SIG-M5 treated with dmso at 0.1 percent for 504 hours (cell line): ENCODE data around the gene FHOD3.

ENCODE experiments used
- DNase-seq: peaks from one replicate; lab custom pipeline; 2025; ENCODE audit not compliant: unreplicated experiment; lab: John Stamatoyannopoulos, UW

Gene FHOD3

DNA sequence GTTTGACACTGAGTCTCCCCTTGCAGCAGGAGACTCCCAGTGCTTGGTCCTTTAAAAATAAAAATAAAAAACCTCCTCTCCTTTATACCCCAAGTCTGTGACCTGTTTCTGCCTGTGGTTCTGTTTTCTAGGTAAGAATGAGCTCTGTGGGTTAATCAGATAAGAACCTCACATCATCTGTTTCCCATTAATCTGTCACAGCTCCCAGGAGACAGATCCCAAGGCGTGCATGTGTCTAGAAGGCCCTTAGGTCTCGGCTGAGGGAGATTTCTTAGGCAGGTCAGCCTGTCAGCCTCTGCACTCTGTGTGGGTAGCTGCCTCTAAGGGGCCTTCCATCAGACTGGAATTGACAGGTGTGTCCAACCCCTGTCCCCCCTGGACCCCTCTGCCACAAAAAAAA is 80.7 kb downstream of the FHOD3 start:
- no peak for DNase-seq

GRCh38 chr18:36379435-36379984 is 82.0 kb downstream of the FHOD3 start:
- DNase-seq = no peak

GRCh38 chr18:36380173-36380827 is 82.8 kb downstream of the FHOD3 start:
- DNase-seq = no peak

DNA sequence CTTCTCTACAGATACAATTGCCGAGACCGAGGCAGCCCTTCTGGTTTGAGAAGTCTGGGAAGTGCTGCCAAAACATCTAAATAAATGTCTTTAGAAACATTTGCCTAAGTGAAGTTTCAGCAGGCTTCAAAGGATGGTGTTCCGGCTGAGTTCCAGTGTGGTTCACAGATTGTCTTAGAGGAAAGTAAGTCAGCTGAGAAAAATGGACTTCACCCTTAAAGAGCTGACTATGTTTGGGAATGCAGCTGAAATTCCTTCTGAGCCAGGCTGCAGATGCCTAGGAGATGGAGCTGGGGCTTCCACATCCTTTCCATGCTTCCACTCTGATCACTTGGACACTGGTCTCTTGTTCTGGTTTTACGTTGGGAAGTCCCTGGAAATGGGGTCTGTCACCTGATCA is 83.6 kb downstream of the FHOD3 start:
- DNase-seq = no peak

- no peak for DNase-seq
Observed at GRCh38 chr18:36382854-36383253, 85.3 kb downstream of the FHOD3 start.

DNA sequence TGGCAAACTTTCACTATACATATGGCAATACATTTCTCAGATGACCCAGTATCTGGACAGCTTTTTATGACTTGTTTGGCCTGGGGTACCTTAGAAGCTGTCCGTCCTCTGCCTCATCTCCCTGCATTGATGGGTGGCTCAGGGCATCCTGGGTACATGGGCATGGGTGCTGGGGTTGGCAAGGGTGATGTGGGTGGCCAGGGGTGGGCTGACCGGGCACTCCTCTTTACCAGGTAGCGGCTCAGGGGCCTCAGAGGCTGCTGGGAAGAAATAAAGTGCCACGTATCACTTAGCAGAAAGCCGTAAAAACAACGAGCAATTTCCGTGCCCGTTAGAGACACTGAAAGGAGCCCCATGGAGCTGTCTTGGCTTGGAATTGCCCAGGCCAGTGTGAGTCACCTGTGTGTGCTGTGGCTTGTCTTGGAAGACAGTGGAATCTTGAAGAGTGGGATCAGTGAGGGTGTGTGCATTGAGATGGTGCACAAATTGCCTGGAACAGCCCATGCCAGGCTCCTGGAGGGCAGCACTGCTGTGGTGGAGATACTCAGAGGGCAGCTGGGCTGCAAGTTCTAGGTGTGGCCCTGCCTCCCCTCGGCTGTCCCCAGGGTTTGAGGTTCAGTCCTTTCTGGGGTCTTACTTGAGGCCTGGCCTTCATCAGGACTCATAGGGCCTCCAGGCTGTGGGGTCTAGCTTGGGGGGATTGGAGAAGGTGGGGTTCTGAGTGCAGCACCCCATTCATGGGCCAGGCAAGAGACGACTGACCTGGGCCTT is 88.8 kb downstream of the FHOD3 start:
- DNase-seq = no peak

GRCh38 chr18:36387310-36387709 is 89.8 kb downstream of the FHOD3 start:
- DNase-seq = no peak

DNA sequence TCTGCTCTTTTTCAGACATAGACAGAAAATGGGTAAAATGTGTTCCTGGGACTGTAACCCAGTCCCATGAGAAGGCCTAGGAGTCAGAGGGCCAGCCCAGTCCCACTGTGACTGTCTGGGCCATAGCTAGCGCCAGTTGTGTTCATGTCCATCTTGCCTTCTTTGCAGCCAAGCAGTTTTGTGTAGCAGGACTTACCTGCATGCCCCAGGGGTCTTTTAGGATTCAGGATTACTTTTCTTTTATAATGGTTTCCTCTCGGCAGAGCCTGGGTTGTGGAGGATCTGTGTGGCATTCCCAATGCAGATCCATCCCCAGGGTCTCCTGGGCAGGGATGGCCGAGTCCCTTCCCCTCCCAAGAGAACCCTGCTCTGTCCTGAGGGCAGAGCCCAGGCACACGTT is 90.8 kb downstream of the FHOD3 start:
- no peak for DNase-seq

DNA sequence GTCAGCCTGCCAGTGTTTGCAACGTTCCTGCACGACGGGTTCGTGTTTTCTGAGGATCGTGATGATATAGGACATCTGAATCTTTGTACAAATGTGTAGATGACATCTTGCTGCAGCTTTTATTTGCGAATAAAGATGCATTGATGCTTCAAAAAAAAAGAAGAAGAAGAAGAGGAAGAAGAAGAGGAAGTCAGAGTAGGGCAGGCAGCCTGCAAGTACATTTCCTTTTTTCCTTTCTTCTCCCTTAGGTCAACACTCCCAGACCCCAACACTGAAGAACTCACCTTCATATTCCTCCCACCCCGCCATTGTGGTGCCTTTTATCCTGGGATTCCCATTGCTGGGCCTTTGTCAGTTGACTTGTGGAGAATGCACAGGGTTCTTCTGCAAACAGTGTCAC is 91.5 kb downstream of the FHOD3 start:
- no peak for DNase-seq

- no peak for DNase-seq
Observed at GRCh38 chr18:36389811-36390581, 92.5 kb downstream of the FHOD3 start.

- no peak for DNase-seq
Observed at GRCh38 chr18:36391426-36392145, 94.1 kb downstream of the FHOD3 start.

- DNase-seq = no peak
Observed at GRCh38 chr18:36392164-36392978, 94.9 kb downstream of the FHOD3 start.

- DNase-seq = no peak
Observed at GRCh38 chr18:36392979-36393287, 95.4 kb downstream of the FHOD3 start.

- DNase-seq = no peak
Observed at GRCh38 chr18:36394486-36394885, 97.0 kb downstream of the FHOD3 start.

DNA sequence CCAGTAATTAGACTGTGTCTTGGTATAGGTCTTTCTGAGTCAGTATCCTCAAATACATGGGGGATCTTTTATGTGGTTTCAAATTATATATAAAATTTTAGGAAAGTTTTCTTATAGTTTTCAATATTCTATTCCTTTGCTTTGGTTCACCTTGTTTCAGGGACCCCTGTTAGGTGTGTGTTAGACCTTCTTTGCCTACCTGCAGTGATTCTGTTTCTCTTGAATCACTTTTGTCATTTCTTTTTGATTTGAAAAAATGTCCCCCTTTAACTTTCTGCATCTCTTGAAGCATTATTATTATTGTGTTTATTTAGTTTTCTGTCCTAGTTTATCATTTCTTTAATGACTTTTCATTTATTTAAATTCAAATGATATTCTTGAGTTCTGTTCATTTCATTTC is 98.7 kb downstream of the FHOD3 start:
- DNase-seq = no peak

DNA sequence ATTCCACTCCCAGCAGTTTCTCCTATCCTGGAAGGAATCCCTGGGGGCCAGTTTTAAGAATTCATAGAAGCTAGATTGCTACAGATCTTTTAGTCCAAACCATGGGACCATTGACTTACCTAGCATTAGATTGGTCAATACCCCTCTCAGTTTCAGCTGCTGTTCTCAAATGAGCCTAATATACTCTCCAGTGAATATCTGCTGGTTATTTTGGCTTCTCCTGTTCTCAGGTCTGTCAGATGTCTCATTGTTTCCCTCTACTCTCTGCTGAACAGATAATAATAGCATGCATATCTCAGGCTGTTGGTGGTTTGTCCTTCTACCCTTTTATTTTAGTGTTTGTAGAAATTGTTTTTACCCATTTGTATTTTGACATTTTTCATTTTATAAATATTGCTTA is 99.5 kb downstream of the FHOD3 start:
- DNase-seq = no peak

GRCh38 chr18:36398419-36398818 is 100.9 kb downstream of the FHOD3 start:
- no peak for DNase-seq

- DNase-seq = no peak
Observed at GRCh38 chr18:36399055-36399454, 101.5 kb downstream of the FHOD3 start.

DNA sequence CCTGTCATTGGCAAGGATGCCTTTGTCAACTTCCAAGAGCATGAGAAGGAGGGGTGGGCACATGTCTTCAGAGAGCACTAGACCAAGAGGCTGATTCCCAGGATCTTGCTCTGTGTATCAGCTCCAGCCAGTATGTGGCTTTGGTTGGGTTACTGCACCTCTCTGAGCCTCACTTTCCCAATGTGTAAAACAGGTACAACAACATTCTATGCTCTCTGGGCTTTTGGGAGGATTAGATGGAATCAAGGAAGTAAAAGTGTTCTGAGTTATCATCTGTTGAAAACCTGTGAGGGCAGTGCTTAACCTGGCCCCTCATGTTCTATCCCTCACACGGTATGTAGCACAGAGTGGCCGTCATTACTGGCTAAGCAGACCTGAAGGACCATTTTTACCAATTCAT is 103.9 kb downstream of the FHOD3 start:
- no peak for DNase-seq

- DNase-seq = no peak
Observed at GRCh38 chr18:36402765-36403396, 105.4 kb downstream of the FHOD3 start.
